Measurements from ENCODE around the gene IL4I1. TPM values are rescaled to one million over a fixed set of nuclear protein-coding genes. Genes with fewer than 3 reads are reported as not detected.

Gene IL4I1
- total and polyA plus RNA-seq, 2 donors (not counting 1 experiment from before 2014, with no cell fraction given): 0.48 to 3.1 TPM

GRCh38 chr19:49863254-49863934 is 33.3 kb downstream of the IL4I1 start:
- H3K27ac Mint-ChIP-seq: peak overlapping the region; percentile 47
- Histone ChIP-seq H3K79me2 (ENCODE audit: control insufficient read depth, insufficient read depth, low read length) (peaks cover 45% of the 10 kb centered on the region), H2AFZ (ENCODE audit: insufficient read depth, low read depth, low read length, poor library complexity, severe bottlenecking) (no peak overlapping the region), H3K4me2 (replicated peaks; ENCODE audit: low read depth, low read length, poor library complexity, severe bottlenecking) (no peak overlapping the region), H3K9ac (ENCODE audit: low read length) (no peak overlapping the region), H3K4me1 (ENCODE audit: control insufficient read depth in 2 of 2, insufficient read depth in 2 of 2, low read length in 2 of 2) (peaks cover 12 to 29% of the 10 kb centered on the region in 2 donors), H3K27me3 (replicated peaks in 1 of 4; ENCODE audit: control extremely low read depth in 1 of 4, control insufficient read depth in 3 of 4, insufficient read depth in 4 of 4, low read length in 3 of 4) (no peaks in the 10 kb centered on the region), H4K20me1 (ENCODE audit: control insufficient read depth, insufficient read depth, low read length, poor library complexity, severe bottlenecking) (peaks cover 69% of the 10 kb centered on the region), H3K27ac (ENCODE audit: low read length in 2 of 2) (no peak overlapping the region), H3K9me3 (ENCODE audit: control extremely low read depth in 1 of 3, control insufficient read depth in 2 of 3, insufficient read depth in 1 of 3, low read length in 2 of 3) (peaks cover 0 to 11% (median 0%) of the 10 kb centered on the region in 3 donors), H3K4me3 (ENCODE audit: control extremely low read depth in 1 of 5, extremely low read depth in 1 of 5, insufficient read depth in 1 of 5, low read depth in 2 of 5, low read length in 4 of 5) (no peak overlapping the region), H3K36me3 (replicated peaks in 1 of 2; ENCODE audit: control extremely low read depth in 1 of 2, control insufficient read depth in 1 of 2, extremely low read depth in 1 of 2, insufficient read depth in 2 of 2, low read length in 1 of 2) (peaks cover 0 to 54% of the 10 kb centered on the region in 2 experiments)
- H3K27me3 Mint-ChIP-seq: no peaks in the 10 kb centered on the region
- WGBS (ENCODE audit: insufficient coverage): 96% methylated on average over 19 of the region's 24 CpGs
- peaks cover 39% of the 10 kb centered on the region for H3K4me1 Mint-ChIP-seq
- no peak for ATAC-seq (ENCODE audit: low read depth)
- intact Hi-C loops (cut with micrococcal nuclease): no loop called here
- no peak overlapping the region for H3K4me3 Mint-ChIP-seq
- no peak for TF ChIP-seq EZH2 (IDR thresholded peaks at IDR 0.05; ENCODE audit: borderline replicate concordance, insufficient read depth, low read depth, low read length, poor library complexity, severe bottlenecking)
- TF ChIP-seq, protein P1, sequence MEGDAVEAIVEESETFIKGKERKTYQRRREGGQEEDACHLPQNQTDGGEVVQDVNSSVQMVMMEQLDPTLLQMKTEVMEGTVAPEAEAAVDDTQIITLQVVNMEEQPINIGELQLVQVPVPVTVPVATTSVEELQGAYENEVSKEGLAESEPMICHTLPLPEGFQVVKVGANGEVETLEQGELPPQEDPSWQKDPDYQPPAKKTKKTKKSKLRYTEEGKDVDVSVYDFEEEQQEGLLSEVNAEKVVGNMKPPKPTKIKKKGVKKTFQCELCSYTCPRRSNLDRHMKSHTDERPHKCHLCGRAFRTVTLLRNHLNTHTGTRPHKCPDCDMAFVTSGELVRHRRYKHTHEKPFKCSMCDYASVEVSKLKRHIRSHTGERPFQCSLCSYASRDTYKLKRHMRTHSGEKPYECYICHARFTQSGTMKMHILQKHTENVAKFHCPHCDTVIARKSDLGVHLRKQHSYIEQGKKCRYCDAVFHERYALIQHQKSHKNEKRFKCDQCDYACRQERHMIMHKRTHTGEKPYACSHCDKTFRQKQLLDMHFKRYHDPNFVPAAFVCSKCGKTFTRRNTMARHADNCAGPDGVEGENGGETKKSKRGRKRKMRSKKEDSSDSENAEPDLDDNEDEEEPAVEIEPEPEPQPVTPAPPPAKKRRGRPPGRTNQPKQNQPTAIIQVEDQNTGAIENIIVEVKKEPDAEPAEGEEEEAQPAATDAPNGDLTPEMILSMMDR (IDR thresholded peaks at IDR 0.05): no peak
- H3K9me3 Mint-ChIP-seq (ENCODE audit: insufficient read depth): no peaks in the 10 kb centered on the region
- ChIA-PET POLR2A (interaction anchor here (1.0 to 1.5 kb wide), 2 partner anchors 13 to 53 kb away, joined by 4 to 10 read pairs; partner anchors contain the start of gene PTOV1), CTCF (interaction anchor here (0.6 to 0.9 kb wide), 3 partner anchors 12 to 419 kb away, joined by 3 to 4 read pairs (median 3); no protein-coding TSS in a partner anchor)
- no peak for DNase-seq

Data from B cell (primary cell).